Heart right ventricle (tissue), 16 donors: ENCODE data around the gene EFNA2. TPM values are rescaled to one million over a fixed set of nuclear protein-coding genes. Genes with fewer than 3 reads are reported as not detected.

Experiments used
- ATAC-seq, 8 donors: fragments of 200-7000 bp; cut with Tn5 transposase; one replicate each; pipeline ENCODE4 v1.9.1; 2020; ENCODE audit warnings: mild to moderate bottlenecking in 8 of 8, moderate library complexity in 8 of 8, moderate number of reproducible peaks in 1 of 8
- DNase-seq, 2 donors: peaks; one replicate each; pipeline ENCODE4 v3.0.0-alpha.2; 2020
- H3K27ac ChIP-seq, 10 donors: fragments of 200-600 bp; sonication (generic) in 2 of 10; one replicate each; pipeline versions ENCODE4 v1.5.0 to v1.8.0; 2020 to 2022; ENCODE audit warnings: mild to moderate bottlenecking in 3 of 10
- H3K27me3 ChIP-seq, 7 donors: fragments of 200-600 bp; one replicate each; pipeline ENCODE4 v1.8.0; 2021 to 2022; ENCODE audit warnings: mild to moderate bottlenecking in 2 of 7
- H3K36me3 ChIP-seq, 9 donors: fragments of 200-600 bp; sonication (generic) in 1 of 9; one replicate each; pipeline versions ENCODE4 v1.5.0 to v1.8.0; 2020 to 2022; ENCODE audit warnings: mild to moderate bottlenecking in 2 of 9
- H3K4me1 ChIP-seq, 9 donors: fragments of 200-600 bp; sonication (generic) in 1 of 9; one replicate each; pipeline versions ENCODE4 v1.5.0 to v1.8.0; 2020 to 2022; ENCODE audit warnings: mild to moderate bottlenecking in 4 of 9
- H3K4me3 ChIP-seq, 10 donors: fragments of 200-600 bp; sonication (generic) in 2 of 10; one replicate each; pipeline versions ENCODE4 v1.5.0 to v1.8.0; 2020 to 2022; ENCODE audit warnings: mild to moderate bottlenecking in 7 of 10, moderate library complexity in 2 of 10
- H3K9me3 ChIP-seq, 11 donors: fragments of 200-600 bp in 10 of 11; sonication (generic) in 2 of 11; one replicate each; pipeline versions ENCODE4 v1.5.0 to v1.8.0; 2013 to 2022; ENCODE audit warnings: mild to moderate bottlenecking in 2 of 11, control low read depth in 1 of 11, moderate library complexity in 1 of 11
- WGBS, 2 donors: extraction: QIAGEN DNeasy Blood & Tissue Kit; methylation state at CpG; one replicate each; pipeline ENCODE4 v1.1.7; 2013; ENCODE audit warnings: inconsistent platforms in 1 of 2; 5-methylcytosine and 5-hydroxymethylcytosine counted together
- intact Hi-C, 10 donors: fragments of 100-400 bp; cut with DNase I; formaldehyde crosslinking; loops; one replicate each; pipeline versions ENCODE4 v1.11.1 to v1.14.2; 2022
- polyA plus RNA-seq, 2 donors: library from polyadenylated mRNA; stranded (reverse); fragments of 200-250 nt; gene quantifications; one replicate each; pipeline ENCODE4 v1.2.3, GENCODE V29; 2013
- total RNA-seq, 10 donors: library from RNA; stranded (reverse); fragmentation: NEBNext Ultra II Directional in 3 of 10; extraction: Animal tissue kit (Norgen Biotek cat#: 25700) in 3 of 10; gene quantifications; one replicate each; pipeline versions ENCODE4 v1.2.1 to v1.2.4, GENCODE V29; 2021 to 2023
- TF ChIP-seq, protein P1 (sequence below), 9 donors: fragments of 200-600 bp; sonication (generic) in 2 of 9; IDR thresholded peaks; one replicate each; pipeline versions ENCODE4 v1.5.0 to v1.8.0; 2021 to 2022; ENCODE audit warnings: antibody characterized with exemption in 9 of 9, mild to moderate bottlenecking in 5 of 9, moderate library complexity in 1 of 9
- donor health status: Arrhythmogenic right ventricular cardiomyopathy.
- donor health status: ischemic (EF 13 %, LVEDD 7.1; RV severe dilation, severe dysfunction).
- donor health status: healthy with polysubstance abuse.
- donor health status: DM: no; HTN: yes; CAD: no.
- donor health status: DM: no; HTN: no; CAD: no.
- donor health status: ischemic (EF 25% LVEDD 6.9; RV normal size, moderate dysfunction).
- donor health status: ischemic (EF 25% LVEDD 5.7; RV mildly dilated, moderate dysfunction).
- donor health status: healthy.
- donor health status: DM: yes; HTN: yes; CAD: no.
- donor health status: Ischemic cardiomyopathy.
- donor health status: ischemic (EF 35%, LVEDD 5.7; RV mildly dilated, moderate dysfunction).
- donor health status: nonischemic (EF 11% LVEDD 7.7; RV severe dilation, severe dysfunction).
- donor health status: DM: yes; HTN: yes; CAD: no.
- donor health status: PGD.
- donor health status: ischemic (EF 29% LVEDD 5.4; RV normal size, mild dysfunction).
- donor health status: nonischemic (EF 23%, LVEDD 6.1; RV moderate dilation, normal function).

EFNA2 gene
- total and polyA plus RNA-seq, 12 donors, result 0.04 to 0.45 TPM; not detected in 10

DNA sequence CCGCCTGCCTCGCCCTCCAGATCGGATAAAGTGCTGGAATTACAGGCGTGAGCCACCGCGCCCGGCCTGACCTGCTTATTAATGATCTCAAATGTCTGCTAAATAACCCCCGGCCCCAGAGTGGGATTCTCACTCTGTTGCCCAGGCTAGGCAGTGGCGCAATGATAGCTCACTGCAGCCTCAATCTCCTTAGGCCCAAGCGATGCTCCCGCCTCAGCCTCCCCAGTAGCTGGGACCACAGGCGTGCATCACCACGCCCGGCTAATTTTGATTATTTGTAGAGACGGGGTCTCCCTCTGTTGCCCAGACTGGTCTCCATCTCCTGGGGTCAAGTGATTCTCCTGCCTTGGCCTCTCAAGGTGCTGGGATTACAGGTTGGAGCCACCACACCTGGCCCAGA, 44.7 kb upstream of the EFNA2 start:
- peaks cover 0 to 22% (median 0%) of the 10 kb centered on the region in 7 donors for H3K27me3 ChIP-seq
- H3K36me3 ChIP-seq, result peaks cover 0 to 8% (median 0%) of the 10 kb centered on the region in 9 donors
- no peak for DNase-seq
- intact Hi-C loops, result loop anchor here in 5 of 10 donors (1.0 to 10.0 kb wide), 5 partner anchors 20 to 316 kb away; partner anchors contain the start of genes ARID3A (in 2 of the 5) and GPX4 (in 1 of the 5)
- no peaks in the 10 kb centered on the region for H3K9me3 ChIP-seq
- no peak for ATAC-seq
- H3K4me3 ChIP-seq, result peak overlapping the region in 9 of 10 donors; percentile 75 to 93 (median 88)
- H3K27ac ChIP-seq, result peak overlapping the region in 9 of 10 donors; percentile 95 to 100 (median 100)
- H3K4me1 ChIP-seq, result peaks cover 38 to 78% (median 70%) of the 10 kb centered on the region in 9 donors
- TF ChIP-seq, protein P1, sequence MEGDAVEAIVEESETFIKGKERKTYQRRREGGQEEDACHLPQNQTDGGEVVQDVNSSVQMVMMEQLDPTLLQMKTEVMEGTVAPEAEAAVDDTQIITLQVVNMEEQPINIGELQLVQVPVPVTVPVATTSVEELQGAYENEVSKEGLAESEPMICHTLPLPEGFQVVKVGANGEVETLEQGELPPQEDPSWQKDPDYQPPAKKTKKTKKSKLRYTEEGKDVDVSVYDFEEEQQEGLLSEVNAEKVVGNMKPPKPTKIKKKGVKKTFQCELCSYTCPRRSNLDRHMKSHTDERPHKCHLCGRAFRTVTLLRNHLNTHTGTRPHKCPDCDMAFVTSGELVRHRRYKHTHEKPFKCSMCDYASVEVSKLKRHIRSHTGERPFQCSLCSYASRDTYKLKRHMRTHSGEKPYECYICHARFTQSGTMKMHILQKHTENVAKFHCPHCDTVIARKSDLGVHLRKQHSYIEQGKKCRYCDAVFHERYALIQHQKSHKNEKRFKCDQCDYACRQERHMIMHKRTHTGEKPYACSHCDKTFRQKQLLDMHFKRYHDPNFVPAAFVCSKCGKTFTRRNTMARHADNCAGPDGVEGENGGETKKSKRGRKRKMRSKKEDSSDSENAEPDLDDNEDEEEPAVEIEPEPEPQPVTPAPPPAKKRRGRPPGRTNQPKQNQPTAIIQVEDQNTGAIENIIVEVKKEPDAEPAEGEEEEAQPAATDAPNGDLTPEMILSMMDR (IDR thresholded peaks at IDR 0.05), result no peak
- 61 to 64% methylated on average over 15 of the region's 15 CpGs for WGBS, 2 donors

DNA sequence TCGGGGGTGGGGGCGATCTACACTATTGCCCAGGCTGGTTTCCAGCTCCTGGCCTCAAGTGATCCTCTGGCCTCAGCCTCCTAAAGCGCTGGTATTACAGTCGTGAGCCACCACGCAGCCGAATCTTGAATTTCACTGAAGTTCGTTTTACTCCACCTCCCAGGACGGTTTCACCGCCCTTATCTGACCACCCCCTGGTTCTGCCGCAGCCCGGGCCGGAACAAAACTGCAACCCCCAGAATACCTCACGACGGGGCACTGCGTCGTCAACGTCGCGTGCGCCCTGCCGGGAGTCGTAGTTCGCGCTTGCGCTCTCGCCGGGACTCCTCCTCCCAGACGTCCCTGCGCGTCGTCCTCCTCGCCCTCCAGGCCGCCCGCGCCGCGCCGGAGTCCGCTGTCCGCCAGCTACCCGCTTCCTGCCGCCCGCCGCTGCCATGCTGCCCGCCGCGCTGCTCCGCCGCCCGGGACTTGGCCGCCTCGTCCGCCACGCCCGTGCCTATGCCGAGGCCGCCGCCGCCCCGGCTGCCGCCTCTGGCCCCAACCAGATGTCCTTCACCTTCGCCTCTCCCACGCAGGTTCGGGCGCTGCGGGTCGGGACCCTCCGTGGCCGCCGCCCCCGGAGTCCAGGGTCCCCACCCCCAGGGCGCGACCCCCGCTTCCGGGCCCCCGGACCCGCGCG, 44.1 kb upstream of the EFNA2 start, which contains the start of gene ATP5F1D:
TSS of gene ATP5F1D (plus strand) at position 335 of the 679 bp plus-strand sequence. CDS start at position 435, 100 bp downstream.
- Histone ChIP-seq H3K9me3 (no peaks in the 10 kb centered on the region), H3K4me1 (peaks cover 42 to 84% (median 76%) of the 10 kb centered on the region in 9 donors), H3K27ac (peak within 1 kb of the TSS; percentile 95 to 100 (median 100)), H3K36me3 (peaks cover 0 to 8% (median 0%) of the 10 kb centered on the region in 9 donors), H3K27me3 (peaks cover 0 to 16% (median 0%) of the 10 kb centered on the region in 7 donors), H3K4me3 (peak within 1 kb of the TSS; percentile 63 to 93 (median 86))
- DNase-seq (peak; percentile 94 to 96), ATAC-seq (peak; percentile 31 to 77 (median 62))
- TF ChIP-seq, protein P1 (IDR thresholded peaks at IDR 0.05), result peak in 1 of 9 donors; percentile 12
- 1% methylated on average over 59 to 77 of the region's 79 CpGs for WGBS, 2 donors
- intact Hi-C loops, result loop anchor here in 6 of 10 donors (2.0 to 10.0 kb wide), 5 partner anchors 21 to 317 kb away; partner anchors contain the start of genes ARID3A (in 2 of the 6) and GPX4 (in 1 of the 6)

DNA sequence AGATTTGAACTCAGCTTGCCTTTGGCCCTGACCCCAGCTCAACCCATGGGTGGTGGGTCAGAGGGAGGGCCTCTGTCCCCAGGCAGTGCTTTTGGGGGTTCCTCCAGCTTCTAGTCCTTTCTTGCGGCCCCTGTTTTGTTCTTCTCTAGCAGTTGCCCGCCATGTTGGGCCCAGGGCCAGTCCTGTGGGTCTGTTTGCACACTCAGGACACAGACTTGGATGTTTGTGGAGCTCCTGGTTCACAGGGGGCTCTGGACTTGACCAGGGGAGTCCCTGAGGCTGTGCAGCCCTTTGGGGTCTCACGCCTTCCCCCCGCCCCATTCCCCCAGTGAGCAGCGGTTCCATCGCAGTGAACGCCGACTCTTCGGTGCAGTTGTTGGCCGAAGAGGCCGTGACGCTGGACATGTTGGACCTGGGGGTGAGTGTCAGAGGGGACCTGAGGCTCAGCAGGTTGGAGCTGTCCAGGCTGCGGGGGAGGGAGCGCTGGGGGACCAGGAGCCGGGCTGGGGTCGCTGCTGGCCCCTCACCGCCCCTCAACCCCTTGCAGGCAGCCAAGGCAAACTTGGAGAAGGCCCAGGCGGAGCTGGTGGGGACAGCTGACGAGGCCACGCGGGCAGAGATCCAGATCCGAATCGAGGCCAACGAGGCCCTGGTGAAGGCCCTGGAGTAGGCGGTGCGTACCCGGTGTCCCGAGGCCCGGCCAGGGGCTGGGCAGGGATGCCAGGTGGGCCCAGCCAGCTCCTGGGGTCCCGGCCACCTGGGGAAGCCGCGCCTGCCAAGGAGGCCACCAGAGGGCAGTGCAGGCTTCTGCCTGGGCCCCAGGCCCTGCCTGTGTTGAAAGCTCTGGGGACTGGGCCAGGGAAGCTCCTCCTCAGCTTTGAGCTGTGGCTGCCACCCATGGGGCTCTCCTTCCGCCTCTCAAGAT, 41.6 kb upstream of the EFNA2 start:
- peak; percentile 25 to 59 (median 50) for ATAC-seq
- TF ChIP-seq, protein P1 (IDR thresholded peaks at IDR 0.05), result peak; percentile 94 to 98 (median 96)
- H3K4me1 ChIP-seq, result peaks cover 44 to 85% (median 80%) of the 10 kb centered on the region in 9 donors

More for the DNA sequence above, 41.6 kb upstream of the EFNA2 start:
- H3K27ac ChIP-seq, result peak overlapping the region; percentile 85 to 100 (median 100)
- peak overlapping the region in 7 of 10 donors; percentile 75 to 92 (median 88) for H3K4me3 ChIP-seq
- H3K27me3 ChIP-seq, result no peaks in the 10 kb centered on the region
- intact Hi-C loops, result loop anchor here in 8 of 10 donors (1.0 to 10.0 kb wide), 6 partner anchors 22 to 319 kb away; partner anchors contain the start of genes ARID3A (in 2 of the 8) and GPX4 (in 1 of the 8)
- no peaks in the 10 kb centered on the region for H3K9me3 ChIP-seq
- 30 to 31% methylated on average over 33 of the region's 33 CpGs for WGBS, 2 donors
- DNase-seq, result peak; percentile 89 to 90
- peaks cover 0 to 8% (median 0%) of the 10 kb centered on the region in 9 donors for H3K36me3 ChIP-seq
